Heart left ventricle (tissue), 16 donors: ENCODE results near the gene SAP130. TPM values are rescaled to one million over a fixed set of nuclear protein-coding genes. Genes with fewer than 3 reads are reported as not detected.

Experiments
- ATAC-seq, 4 donors: fragments of 200-7000 bp; cut with Tn5 transposase; one replicate each; pipeline ENCODE4 v1.9.1; 2020 to 2022; ENCODE audit warnings: moderate library complexity in 4 of 4, mild to moderate bottlenecking in 3 of 4, moderate number of reproducible peaks in 1 of 4
- DNase-seq, 5 donors: peaks; one replicate each; pipeline ENCODE4 v3.0.0-alpha.2; 2020
- H3K27ac ChIP-seq, 12 donors: fragments of 200-600 bp; sonication (generic) in 4 of 12; one replicate each; pipeline versions ENCODE4 v1.5.0 to v1.8.0; 2016 to 2022; ENCODE audit warnings: mild to moderate bottlenecking in 2 of 12
- H3K27me3 ChIP-seq, 9 donors: fragments of 200-600 bp; sonication (generic) in 2 of 9; one replicate each; pipeline versions ENCODE4 v1.5.1 to v1.8.0; 2016 to 2022; ENCODE audit warnings: mild to moderate bottlenecking in 3 of 9
- H3K36me3 ChIP-seq, 9 donors: fragments of 200-600 bp; sonication (generic) in 2 of 9; one replicate each; pipeline versions ENCODE4 v1.5.0 to v1.8.0; 2018 to 2022; ENCODE audit warnings: mild to moderate bottlenecking in 2 of 9
- H3K4me1 ChIP-seq, 12 donors: fragments of 200-600 bp; sonication (generic) in 4 of 12; one replicate each; pipeline versions ENCODE4 v1.5.0 to v1.8.0; 2016 to 2022; ENCODE audit warnings: mild to moderate bottlenecking in 3 of 12
- H3K4me3 ChIP-seq, 12 donors: fragments of 200-600 bp; sonication (generic) in 4 of 12; one replicate each; pipeline versions ENCODE4 v1.5.0 to v1.8.0; 2017 to 2022; ENCODE audit warnings: mild to moderate bottlenecking in 9 of 12, moderate library complexity in 4 of 12
- H3K9me3 ChIP-seq, 12 donors: fragments of 200-600 bp; sonication (generic) in 4 of 12; one replicate each; pipeline versions ENCODE4 v1.5.0 to v1.8.0; 2016 to 2022; ENCODE audit warnings: mild to moderate bottlenecking in 1 of 12
- CTCF ChIP-seq, 12 donors: fragments of 200-600 bp; sonication (generic) in 4 of 12; IDR thresholded peaks; one replicate each; pipeline versions ENCODE4 v1.5.0 to v1.8.0; 2018 to 2022; ENCODE audit warnings: antibody characterized with exemption in 12 of 12, mild to moderate bottlenecking in 5 of 12
- POLR2A ChIP-seq, 2 donors: fragments of 450-650 bp; IDR thresholded peaks; one replicate each; pipeline ENCODE4 v1.6.1; 2017; ENCODE audit warnings: antibody characterized with exemption in 2 of 2, mild to moderate bottlenecking in 2 of 2, moderate library complexity in 2 of 2
- WGBS, 4 donors: extraction: QIAGEN DNeasy Blood & Tissue Kit in 2 of 4; methylation state at CpG; one replicate each; pipeline versions ENCODE4 v1.1.5 to v1.1.7; 2013 to 2018; 5-methylcytosine and 5-hydroxymethylcytosine counted together
- intact Hi-C, 10 donors: fragments of 100-400 bp; cut with DNase I; formaldehyde crosslinking; loops; one replicate each; pipeline versions ENCODE4 v1.11.1 to v1.14.2; 2022
- polyA plus RNA-seq, 2 donors: library from polyadenylated mRNA; stranded (reverse); fragments of 200-250 nt; gene quantifications; one replicate each; pipeline ENCODE4 v1.2.3, GENCODE V29; 2013
- total RNA-seq, 9 donors: library from RNA; depleted of rRNA in 2 of 9; stranded (reverse); fragments of >200 nt in 2 of 9; fragmentation: NEBNext Ultra II Directional in 3 of 9; extraction: Animal tissue kit (Norgen Biotek cat#: 25700) in 3 of 9; gene quantifications; one replicate each; pipeline versions ENCODE4 v1.1.0 to v1.2.4, GENCODE V29; 2016 to 2023
- donor health status: ischemic (EF 13 %, LVEDD 7.1; RV severe dilation, severe dysfunction).
- donor health status: healthy with polysubstance abuse.
- donor health status: DM: no; HTN: yes; CAD: no.
- donor health status: DM: no; HTN: no; CAD: no.
- donor health status: ischemic (EF 25% LVEDD 6.9; RV normal size, moderate dysfunction).
- donor health status: ischemic (EF 25% LVEDD 5.7; RV mildly dilated, moderate dysfunction).
- donor health status: healthy.
- donor health status: DM: yes; HTN: yes; CAD: no.
- donor health status: ischemic (EF 35%, LVEDD 5.7; RV mildly dilated, moderate dysfunction).
- donor health status: nonischemic (EF 11% LVEDD 7.7; RV severe dilation, severe dysfunction).
- donor health status: DM: yes; HTN: yes; CAD: no.
- donor health status: PGD.
- donor health status: ischemic (EF 29% LVEDD 5.4; RV normal size, mild dysfunction).
- donor health status: nonischemic (EF 23%, LVEDD 6.1; RV moderate dilation, normal function).

SAP130 gene
- total and polyA plus RNA-seq, 11 donors: 4.6 to 20.3 (median 14.5) TPM

- no peak overlapping the region for H3K4me3 ChIP-seq
- TF ChIP-seq CTCF (IDR thresholded peaks at IDR 0.05) (no peak), POLR2A (IDR thresholded peaks at IDR 0.05) (no peak)
- H3K36me3 ChIP-seq: no peaks in the 10 kb centered on the region
- no peaks in the 10 kb centered on the region for H3K4me1 ChIP-seq
- no peak for DNase-seq
- no peak for ATAC-seq
- 72 to 81% (median 77%) methylated on average over 5 of the region's 5 CpGs for WGBS, 4 donors
- no peaks in the 10 kb centered on the region for H3K9me3 ChIP-seq
- no peaks in the 10 kb centered on the region for H3K27me3 ChIP-seq
- intact Hi-C loops: no loop called here
- no peak overlapping the region for H3K27ac ChIP-seq
These were observed 41.9 kb upstream of the SAP130 start for GRCh38 chr2:128069769-128070168.

GRCh38 chr2:128064353-128064752, 36.5 kb upstream of the SAP130 start:
- H3K36me3 ChIP-seq: no peaks in the 10 kb centered on the region
- H3K4me1 ChIP-seq: no peaks in the 10 kb centered on the region
- DNase-seq: no peak
- intact Hi-C loops: loop anchor here in 1 of 10 donors (5.0 kb wide), 1 partner anchor 173 kb away; no protein-coding TSS in a partner anchor
- WGBS, 4 donors: 97 to 100% (median 99%) methylated on average over 1 of the region's 1 CpG
- H3K9me3 ChIP-seq: no peaks in the 10 kb centered on the region
- ATAC-seq: no peak
- no peak overlapping the region for H3K27ac ChIP-seq
- no peaks in the 10 kb centered on the region for H3K27me3 ChIP-seq
- H3K4me3 ChIP-seq: no peak overlapping the region
- no peak for TF ChIP-seq CTCF (IDR thresholded peaks at IDR 0.05)
- TF ChIP-seq POLR2A (IDR thresholded peaks at IDR 0.05): no peak

GRCh38 chr2:128062571-128062970, 34.7 kb upstream of the SAP130 start:
- Histone ChIP-seq H3K36me3 (no peaks in the 10 kb centered on the region), H3K4me1 (no peaks in the 10 kb centered on the region), H3K4me3 (no peak overlapping the region), H3K27me3 (no peaks in the 10 kb centered on the region), H3K27ac (no peak overlapping the region), H3K9me3 (no peaks in the 10 kb centered on the region)
- DNase-seq (no peak), ATAC-seq (no peak)
- intact Hi-C loops: loop anchor here in 1 of 10 donors (5.0 kb wide), 1 partner anchor 175 kb away; no protein-coding TSS in a partner anchor
- TF ChIP-seq POLR2A (IDR thresholded peaks at IDR 0.05): no peak
- TF ChIP-seq CTCF (IDR thresholded peaks at IDR 0.05): no peak
- WGBS, 4 donors: 73 to 94% (median 87%) methylated on average over 8 of the region's 8 CpGs

GRCh38 chr2:128058114-128058513, 30.3 kb upstream of the SAP130 start:
- TF ChIP-seq POLR2A (IDR thresholded peaks at IDR 0.05): no peak
- no peak for TF ChIP-seq CTCF (IDR thresholded peaks at IDR 0.05)
- Histone ChIP-seq H3K27ac (no peak overlapping the region), H3K4me1 (no peaks in the 10 kb centered on the region), H3K4me3 (no peak overlapping the region), H3K9me3 (no peaks in the 10 kb centered on the region), H3K27me3 (peaks cover 0 to 3% (median 0%) of the 10 kb centered on the region in 9 donors), H3K36me3 (no peaks in the 10 kb centered on the region)
- ATAC-seq (no peak), DNase-seq (no peak)
- 36 to 79% (median 60%) methylated on average over 2 of the region's 2 CpGs for WGBS, 4 donors
- intact Hi-C loops: no loop called here
